ENCODE results near the gene ELOVL3. TPM values are rescaled to one million over a fixed set of nuclear protein-coding genes. Genes with fewer than 3 reads are reported as not detected.

ELOVL3 gene
- total RNA-seq, 1 experiment from 2014 or later = 1.2 TPM

DNA sequence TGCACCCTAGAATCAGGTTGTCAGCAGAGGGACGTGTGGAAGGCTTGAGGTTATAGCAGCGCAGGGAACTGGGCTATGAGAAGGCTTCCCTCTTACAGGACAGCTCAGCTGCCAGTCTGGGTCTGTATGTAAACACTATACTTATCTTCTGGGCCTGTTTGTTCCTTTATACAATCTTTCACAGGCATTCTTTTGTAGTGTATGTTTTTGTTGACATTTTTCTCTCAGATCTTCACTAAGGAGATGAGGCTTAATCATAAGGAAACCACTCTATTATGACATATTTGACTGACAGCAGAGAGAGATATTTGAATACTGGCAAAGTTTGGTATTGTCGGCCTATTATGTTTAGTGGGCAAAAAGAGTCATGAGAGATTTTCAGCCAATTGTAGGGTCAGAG, 20.2 kb downstream of the ELOVL3 start:
- DNase-seq (ENCODE audit: low read depth, low spot score) (no peak), ATAC-seq (no peak)
- ChIA-PET POLR2A (no interaction called here), CTCF (interaction anchor here (0.6 to 0.7 kb wide), 2 partner anchors 40 to 43 kb away, joined by 4 to 8 read pairs; no protein-coding TSS in a partner anchor)
- TF ChIP-seq TCF7L2 (IDR thresholded peaks at IDR 0.05; ENCODE audit: low read depth, low read length) (no peak), REST (IDR thresholded peaks at IDR 0.05; ENCODE audit: insufficient read depth in 1 of 2, low read depth in 2 of 2, low read length in 1 of 2) (no peak), POLR2AphosphoS5 (IDR thresholded peaks at IDR 0.05; ENCODE audit: low read depth, low read length) (no peak), SIN3A (IDR thresholded peaks at IDR 0.05; ENCODE audit: borderline replicate concordance, insufficient read depth, low read depth, low read length) (no peak)
- TF ChIP-seq, protein P1, sequence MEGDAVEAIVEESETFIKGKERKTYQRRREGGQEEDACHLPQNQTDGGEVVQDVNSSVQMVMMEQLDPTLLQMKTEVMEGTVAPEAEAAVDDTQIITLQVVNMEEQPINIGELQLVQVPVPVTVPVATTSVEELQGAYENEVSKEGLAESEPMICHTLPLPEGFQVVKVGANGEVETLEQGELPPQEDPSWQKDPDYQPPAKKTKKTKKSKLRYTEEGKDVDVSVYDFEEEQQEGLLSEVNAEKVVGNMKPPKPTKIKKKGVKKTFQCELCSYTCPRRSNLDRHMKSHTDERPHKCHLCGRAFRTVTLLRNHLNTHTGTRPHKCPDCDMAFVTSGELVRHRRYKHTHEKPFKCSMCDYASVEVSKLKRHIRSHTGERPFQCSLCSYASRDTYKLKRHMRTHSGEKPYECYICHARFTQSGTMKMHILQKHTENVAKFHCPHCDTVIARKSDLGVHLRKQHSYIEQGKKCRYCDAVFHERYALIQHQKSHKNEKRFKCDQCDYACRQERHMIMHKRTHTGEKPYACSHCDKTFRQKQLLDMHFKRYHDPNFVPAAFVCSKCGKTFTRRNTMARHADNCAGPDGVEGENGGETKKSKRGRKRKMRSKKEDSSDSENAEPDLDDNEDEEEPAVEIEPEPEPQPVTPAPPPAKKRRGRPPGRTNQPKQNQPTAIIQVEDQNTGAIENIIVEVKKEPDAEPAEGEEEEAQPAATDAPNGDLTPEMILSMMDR (IDR thresholded peaks at IDR 0.05) = no peak
- H3K27ac ChIP-seq (ENCODE audit: low read length) = peak overlapping the region; percentile 89
- peaks cover 32% of the 10 kb centered on the region for H3K4me1 ChIP-seq (ENCODE audit: control insufficient read depth, insufficient read depth, low read length)
- intact Hi-C loops (cut with micrococcal nuclease; ENCODE audit: unreplicated experiment) (no loop called here), in situ Hi-C loops (cut with HindIII; ENCODE audit: low pct_unique_long_range_greater_than_20kb, low sequenced_read_pairs) (no loop called here)
- BruUV-seq (replicated peaks) = no TSS peak
- H3K27me3 ChIP-seq (ENCODE audit: control insufficient read depth, insufficient read depth, low read length) = no peaks in the 10 kb centered on the region
- H3K36me3 ChIP-seq (ENCODE audit: control insufficient read depth, insufficient read depth, low read length) = peaks cover 5% of the 10 kb centered on the region; the same call in 1 of the 2 replicates
- H3K4me3 ChIP-seq (ENCODE audit: low read depth in 2 of 2, low read length in 2 of 2) = peak overlapping the region; percentile 81 to 92
- no peaks in the 10 kb centered on the region for H3K9me3 ChIP-seq (ENCODE audit: control insufficient read depth, insufficient read depth, low read depth, low read length)

GRCh38 chr10:102247734-102248133, 21.6 kb downstream of the ELOVL3 start:
- H3K4me3 ChIP-seq (ENCODE audit: low read depth in 2 of 2, low read length in 2 of 2) = 0 out of 4 replicates have a peak overlapping the region, but pooled peaks of 1 of the 2 experiments have one; percentile 1
- POLR2A ChIA-PET = interaction anchor here (0.5 to 0.6 kb wide), 2 partner anchors 9 to 23 kb away, joined by 4 to 8 read pairs; no protein-coding TSS in a partner anchor
- no peak for ATAC-seq

More at GRCh38 chr10:102247734-102248133, 21.6 kb downstream of the ELOVL3 start:
- CTCF ChIA-PET = interaction anchor here (0.6 kb wide), 1 partner anchor 20 kb away, joined by 3 read pairs; no protein-coding TSS in a partner anchor
- no TSS peak for BruUV-seq (replicated peaks)
- in situ Hi-C loops (cut with HindIII; ENCODE audit: low pct_unique_long_range_greater_than_20kb, low sequenced_read_pairs) = no loop called here
- intact Hi-C loops (cut with micrococcal nuclease; ENCODE audit: unreplicated experiment) = no loop called here
- TF ChIP-seq SIN3A (IDR thresholded peaks at IDR 0.05; ENCODE audit: borderline replicate concordance, insufficient read depth, low read depth, low read length) (no peak), TCF7L2 (IDR thresholded peaks at IDR 0.05; ENCODE audit: low read depth, low read length) (no peak), REST (IDR thresholded peaks at IDR 0.05; ENCODE audit: insufficient read depth in 1 of 2, low read depth in 2 of 2, low read length in 1 of 2) (no peak), POLR2AphosphoS5 (IDR thresholded peaks at IDR 0.05; ENCODE audit: low read depth, low read length) (no peak)
- TF ChIP-seq, protein P1 (IDR thresholded peaks at IDR 0.05) = no peak
- H3K36me3 ChIP-seq (ENCODE audit: control insufficient read depth, insufficient read depth, low read length) = peaks cover 5% of the 10 kb centered on the region; the same call in 1 of the 2 replicates
- no peak for DNase-seq (ENCODE audit: low read depth, low spot score)
- no peaks in the 10 kb centered on the region for H3K9me3 ChIP-seq (ENCODE audit: control insufficient read depth, insufficient read depth, low read depth, low read length)
- no peaks in the 10 kb centered on the region for H3K27me3 ChIP-seq (ENCODE audit: control insufficient read depth, insufficient read depth, low read length)
- no peak overlapping the region for H3K27ac ChIP-seq (ENCODE audit: low read length)
- peaks cover 27% of the 10 kb centered on the region for H3K4me1 ChIP-seq (ENCODE audit: control insufficient read depth, insufficient read depth, low read length)

All from Panc1 (cell line).